OCI-LY3 (cell line): Measurements from ENCODE around the gene MAP3K10.

ENCODE experiments used
- H2AFZ ChIP-seq: fragments of 200-600, 300-600 bp; shearing (Covaris generic); 2 replicates; pipeline ENCODE4 v1.6.0; 2014; ENCODE audit warnings: antibody characterized with exemption, low read depth, low read length
- H3K27ac ChIP-seq: fragments of 200-600, 300-600 bp; sonication (generic); 2 replicates; pipeline ENCODE4 v1.5.1; 2014; ENCODE audit warnings: mild to moderate bottlenecking, low read length, moderate library complexity, mixed read lengths
- H3K27me3 ChIP-seq: fragments of 200-600, 300-600 bp; sonication (generic); 2 replicates; pipeline ENCODE4 v1.6.1; 2014; ENCODE audit warnings: low read depth, low read length, mixed read lengths
- H3K36me3 ChIP-seq: fragments of 200-600, 300-600 bp; sonication (generic); replicated peaks from 2 replicates; pipeline ENCODE3; 2014; ENCODE audit warnings: low read depth, low read length, mixed read lengths
- H3K4me1 ChIP-seq: fragments of 300-600, 200-600 bp; sonication (generic); 2 replicates; pipeline ENCODE4 v1.6.1; 2014; ENCODE audit warnings: low read length, mixed read lengths
- H3K4me2 ChIP-seq: fragments of 200-600, 300-600 bp; sonication (generic); 2 replicates; pipeline ENCODE4 v1.6.1; 2014; ENCODE audit warnings: low read length, mixed read lengths
- H3K4me3 ChIP-seq: fragments of 300-600, 200-600 bp; sonication (generic); 2 replicates; pipeline ENCODE4 v1.5.1; 2014; ENCODE audit warnings: antibody characterized with exemption, mild to moderate bottlenecking, low read length, moderate library complexity
- H3K79me2 ChIP-seq: fragments of 300-600, 200-600 bp; shearing (Covaris generic); 2 replicates; pipeline ENCODE4 v1.6.1; 2014; ENCODE audit warnings: mild to moderate bottlenecking, low read length, mixed read lengths
- H3K9ac ChIP-seq: fragments of 300-600, 200-600 bp; shearing (Covaris generic); 2 replicates; pipeline ENCODE4 v1.6.0; 2014; ENCODE audit warnings: mild to moderate bottlenecking, low read length, moderate library complexity
- H3K9me3 ChIP-seq: fragments of 200-600, 300-600 bp; shearing (Covaris generic); 2 replicates; pipeline ENCODE4 v1.6.1; 2014; ENCODE audit warnings: low read length, mixed read lengths; ENCODE audit not compliant: insufficient read depth
- H4K20me1 ChIP-seq: fragments of 200-600, 300-600 bp; sonication (generic); 2 replicates; pipeline ENCODE4 v1.6.1; 2016; ENCODE audit warnings: low read length, mixed read lengths; ENCODE audit not compliant: insufficient read depth
- EZH2phosphoT487 ChIP-seq: fragments of 200-600 bp; shearing (Covaris generic); IDR thresholded peaks from 2 replicates; pipeline ENCODE4 v1.6.1; 2018; ENCODE audit warnings: antibody characterized with exemption, mixed run types, low read depth
- TF ChIP-seq, protein P1 (sequence below): fragments of 200-600, 300-600 bp; sonication (generic); IDR thresholded peaks from 2 replicates; pipeline ENCODE4 v1.5.1; 2014; ENCODE audit warnings: antibody characterized with exemption, low read length, low read depth

Gene MAP3K10

DNA sequence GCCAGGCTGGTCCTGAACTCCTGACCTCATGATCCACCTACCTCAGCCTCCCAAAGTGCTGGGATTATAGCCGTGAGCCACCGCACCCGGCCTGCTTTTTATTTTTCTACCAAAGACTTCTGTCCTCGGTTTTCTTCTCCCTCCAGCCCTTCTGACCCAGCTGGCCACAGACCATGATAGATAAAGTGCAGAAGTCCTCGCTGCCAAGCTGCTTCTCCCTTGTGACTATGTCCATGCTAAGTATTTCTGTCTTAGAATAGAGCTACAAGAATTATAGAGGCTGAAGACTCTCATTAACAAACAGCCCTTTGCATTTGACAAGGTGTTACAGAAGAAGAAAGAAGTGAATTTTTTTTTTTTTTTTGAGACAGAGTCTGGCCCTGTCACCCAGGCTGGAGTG is 15.4 kb upstream of the MAP3K10 start:
- H3K27ac ChIP-seq, result no peak overlapping the region
- no peak overlapping the region for H2AFZ ChIP-seq
- no peaks in the 10 kb centered on the region for H3K36me3 ChIP-seq
- TF ChIP-seq EZH2phosphoT487, result no peak
- TF ChIP-seq, protein P1, sequence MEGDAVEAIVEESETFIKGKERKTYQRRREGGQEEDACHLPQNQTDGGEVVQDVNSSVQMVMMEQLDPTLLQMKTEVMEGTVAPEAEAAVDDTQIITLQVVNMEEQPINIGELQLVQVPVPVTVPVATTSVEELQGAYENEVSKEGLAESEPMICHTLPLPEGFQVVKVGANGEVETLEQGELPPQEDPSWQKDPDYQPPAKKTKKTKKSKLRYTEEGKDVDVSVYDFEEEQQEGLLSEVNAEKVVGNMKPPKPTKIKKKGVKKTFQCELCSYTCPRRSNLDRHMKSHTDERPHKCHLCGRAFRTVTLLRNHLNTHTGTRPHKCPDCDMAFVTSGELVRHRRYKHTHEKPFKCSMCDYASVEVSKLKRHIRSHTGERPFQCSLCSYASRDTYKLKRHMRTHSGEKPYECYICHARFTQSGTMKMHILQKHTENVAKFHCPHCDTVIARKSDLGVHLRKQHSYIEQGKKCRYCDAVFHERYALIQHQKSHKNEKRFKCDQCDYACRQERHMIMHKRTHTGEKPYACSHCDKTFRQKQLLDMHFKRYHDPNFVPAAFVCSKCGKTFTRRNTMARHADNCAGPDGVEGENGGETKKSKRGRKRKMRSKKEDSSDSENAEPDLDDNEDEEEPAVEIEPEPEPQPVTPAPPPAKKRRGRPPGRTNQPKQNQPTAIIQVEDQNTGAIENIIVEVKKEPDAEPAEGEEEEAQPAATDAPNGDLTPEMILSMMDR, result no peak
- H3K27me3 ChIP-seq, result peaks cover 8% of the 10 kb centered on the region; the same call in 1 of the 2 replicates
- peaks cover 5% of the 10 kb centered on the region; the same call in 1 of the 2 replicates for H3K9me3 ChIP-seq
- no peak overlapping the region for H3K4me2 ChIP-seq
- H3K4me1 ChIP-seq, result no peaks in the 10 kb centered on the region
- no peaks in the 10 kb centered on the region for H3K79me2 ChIP-seq
- H4K20me1 ChIP-seq, result no peaks in the 10 kb centered on the region
- no peak overlapping the region for H3K4me3 ChIP-seq
- H3K9ac ChIP-seq, result no peak overlapping the region

DNA sequence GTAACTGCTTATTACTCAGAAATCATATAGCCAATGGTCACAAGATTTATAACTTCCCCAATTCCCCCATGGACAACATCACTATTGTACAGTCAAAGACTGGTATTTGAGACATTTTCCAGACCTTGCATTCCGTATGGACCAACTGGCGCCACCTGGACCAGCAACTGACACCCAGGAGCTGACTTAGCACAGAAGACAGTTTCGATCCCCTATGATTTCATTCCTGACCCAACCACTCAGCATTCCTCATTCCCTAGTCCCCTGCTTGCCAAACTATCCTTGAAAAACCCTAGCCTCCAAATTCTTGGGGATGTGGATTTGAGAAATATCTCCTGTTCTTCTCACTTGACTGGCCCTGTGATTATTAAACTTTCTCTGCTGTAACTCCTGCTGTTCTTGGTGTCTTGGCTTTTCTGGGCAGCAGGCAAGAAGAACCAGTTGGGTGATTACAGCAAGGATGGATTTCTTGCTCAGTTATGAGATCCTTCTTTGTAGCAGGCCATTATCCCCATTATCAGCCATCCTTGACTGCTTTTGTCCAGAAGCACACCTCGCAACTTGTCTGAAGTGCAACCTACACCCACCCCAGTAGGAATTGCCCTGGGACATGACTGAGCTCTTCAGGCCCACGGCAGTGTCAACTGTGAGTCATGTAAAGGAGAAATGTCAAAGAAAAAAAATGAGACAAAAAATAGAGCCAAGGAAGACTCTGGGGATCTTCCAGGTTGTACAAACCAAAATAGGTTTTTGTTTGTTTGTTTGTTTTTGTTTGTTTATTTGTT is 13.7 kb upstream of the MAP3K10 start:
- no peak overlapping the region for H3K9ac ChIP-seq
- no peaks in the 10 kb centered on the region for H3K4me1 ChIP-seq
- no peak overlapping the region for H3K27ac ChIP-seq

DNA sequence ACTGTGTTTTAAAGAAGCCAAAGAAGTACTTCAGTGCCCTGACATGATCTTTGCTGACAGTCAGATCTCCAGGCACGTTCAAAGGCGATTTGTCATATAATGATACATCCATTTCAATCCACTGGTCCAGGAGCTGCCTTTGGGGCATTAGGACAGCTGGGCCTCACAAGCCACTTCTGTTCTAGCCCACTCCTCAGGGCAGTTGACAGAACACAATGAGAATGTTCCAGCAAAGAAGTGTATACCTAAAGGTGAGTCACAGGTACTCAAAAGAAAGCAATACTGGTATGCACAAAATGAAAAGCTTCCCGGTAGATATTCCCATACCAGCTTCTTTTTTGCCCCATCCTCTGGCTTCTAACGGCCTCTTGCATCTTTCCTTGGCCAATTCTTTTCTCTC is 12.5 kb upstream of the MAP3K10 start:
- Histone ChIP-seq H4K20me1 (no peaks in the 10 kb centered on the region), H3K9ac (no peak overlapping the region), H3K4me2 (no peak overlapping the region), H2AFZ (no peak overlapping the region), H3K4me3 (no peak overlapping the region), H3K27me3 (peaks cover 8% of the 10 kb centered on the region; the same call in 1 of the 2 replicates), H3K36me3 (no peaks in the 10 kb centered on the region), H3K4me1 (no peaks in the 10 kb centered on the region), H3K27ac (no peak overlapping the region), H3K79me2 (no peaks in the 10 kb centered on the region), H3K9me3 (peaks cover 5% of the 10 kb centered on the region; the same call in 1 of the 2 replicates)
- no peak for TF ChIP-seq EZH2phosphoT487
- TF ChIP-seq, protein P1, result no peak

More for the DNA sequence above, 13.7 kb upstream of the MAP3K10 start:
- H4K20me1 ChIP-seq, result no peaks in the 10 kb centered on the region
- H3K9me3 ChIP-seq, result peaks cover 5% of the 10 kb centered on the region; the same call in 1 of the 2 replicates
- no peak for TF ChIP-seq EZH2phosphoT487
- TF ChIP-seq, protein P1, result no peak
- H3K79me2 ChIP-seq, result no peaks in the 10 kb centered on the region
- peaks cover 8% of the 10 kb centered on the region; the same call in 1 of the 2 replicates for H3K27me3 ChIP-seq
- H2AFZ ChIP-seq, result no peak overlapping the region
- no peaks in the 10 kb centered on the region for H3K36me3 ChIP-seq
- H3K4me3 ChIP-seq, result no peak overlapping the region
- H3K4me2 ChIP-seq, result no peak overlapping the region

DNA sequence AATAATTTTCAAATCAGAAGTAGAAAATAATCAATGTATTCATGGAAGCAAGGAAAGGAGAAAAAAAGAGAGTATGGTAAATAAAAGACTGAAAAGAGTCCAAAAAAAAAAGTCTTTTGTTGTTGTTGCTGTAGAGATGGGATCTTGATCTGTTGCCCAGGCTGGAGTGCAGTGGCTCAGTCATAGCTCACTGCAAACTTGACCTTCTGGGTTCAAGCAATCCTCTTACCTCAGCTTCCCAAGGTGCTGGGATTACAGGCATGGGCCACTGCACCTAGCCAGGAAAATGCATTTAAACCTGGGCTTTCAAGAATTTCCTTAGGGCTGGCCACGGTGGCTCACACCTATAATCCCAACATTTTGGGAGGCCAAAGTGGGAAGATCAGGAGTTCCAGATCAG is 7.0 kb upstream of the MAP3K10 start:
- TF ChIP-seq, protein P1, result no peak
- TF ChIP-seq EZH2phosphoT487, result no peak
- no peaks in the 10 kb centered on the region for H3K4me1 ChIP-seq
- no peak overlapping the region for H3K27ac ChIP-seq

More for the DNA sequence above, 7.0 kb upstream of the MAP3K10 start:
- no peaks in the 10 kb centered on the region for H3K9me3 ChIP-seq
- H3K27me3 ChIP-seq, result no peaks in the 10 kb centered on the region
- no peaks in the 10 kb centered on the region for H4K20me1 ChIP-seq
- H3K4me2 ChIP-seq, result no peak overlapping the region
- H3K4me3 ChIP-seq, result no peak overlapping the region
- no peak overlapping the region for H3K9ac ChIP-seq
- H3K79me2 ChIP-seq, result no peaks in the 10 kb centered on the region
- H2AFZ ChIP-seq, result no peak overlapping the region
- H3K36me3 ChIP-seq, result no peaks in the 10 kb centered on the region
